Pons (tissue), 1 donor: ENCODE results near the gene PHC2.

Source experiments
- DNase-seq: peaks from one replicate; pipeline ENCODE4 v3.0.0-alpha.2; 2016; ENCODE audit warnings: low spot score

Gene PHC2

GRCh38 chr1:33330361-33330890, 100.5 kb downstream of the PHC2 start:
- no peak for DNase-seq

- DNase-seq = no peak
Measured at GRCh38 chr1:33329600-33330305, 101.1 kb downstream of the PHC2 start.

- DNase-seq = no peak
Measured at GRCh38 chr1:33328817-33329216, 102.1 kb downstream of the PHC2 start.

GRCh38 chr1:33327587-33328325, 103.1 kb downstream of the PHC2 start:
- no peak for DNase-seq

GRCh38 chr1:33326785-33327184, 104.1 kb downstream of the PHC2 start:
- no peak for DNase-seq

GRCh38 chr1:33324677-33325575, 106.0 kb downstream of the PHC2 start:
- DNase-seq = no peak

- no peak for DNase-seq
Measured at GRCh38 chr1:33323663-33324477, 107.0 kb downstream of the PHC2 start.

- no peak for DNase-seq
Measured at GRCh38 chr1:33322870-33323585, 107.9 kb downstream of the PHC2 start.

GRCh38 chr1:33322109-33322508, 108.8 kb downstream of the PHC2 start:
- no peak for DNase-seq

GRCh38 chr1:33321178-33321577, 109.7 kb downstream of the PHC2 start:
- no peak for DNase-seq

GRCh38 chr1:33320619-33321165, 110.2 kb downstream of the PHC2 start, which contains the start of gene A3GALT2:
TSS of gene A3GALT2 (minus strand) at chr1:33321098. CDS start at chr1:33321098, 0 bp downstream.
- DNase-seq = no peak

- no peak for DNase-seq
Measured at GRCh38 chr1:33319949-33320618, 110.8 kb downstream of the PHC2 start.

- no peak for DNase-seq
Measured at GRCh38 chr1:33319186-33319948, 111.5 kb downstream of the PHC2 start.

GRCh38 chr1:33317946-33318345, 112.9 kb downstream of the PHC2 start:
- DNase-seq = no peak

- no peak for DNase-seq
Measured at GRCh38 chr1:33317354-33317753, 113.5 kb downstream of the PHC2 start.

GRCh38 chr1:33316601-33317000, 114.3 kb downstream of the PHC2 start:
- no peak for DNase-seq

- DNase-seq = no peak
Measured at GRCh38 chr1:33314416-33314815, 116.5 kb downstream of the PHC2 start.

- no peak for DNase-seq
Measured at GRCh38 chr1:33312413-33312749, 118.5 kb downstream of the PHC2 start.
